ENCODE measurements around the gene TMCC1. TPM values are rescaled to one million over a fixed set of nuclear protein-coding genes. Genes with fewer than 3 reads are reported as not detected.

TMCC1 gene
- total RNA-seq, 1 donor from 2014 or later = 11.5 TPM

GRCh38 chr3:129937717-129938116 lies 44.2 kb upstream of the TMCC1 start:
- no peak for DNase-seq (ENCODE audit: low spot score in 2 of 2)
- no peaks in the 10 kb centered on the region for H3K27me3 ChIP-seq
- intact Hi-C loops (cut with DNase I) = no loop called here
- no peak for TF ChIP-seq CTCF (IDR thresholded peaks at IDR 0.05)
- H3K9me3 ChIP-seq = no peaks in the 10 kb centered on the region
- no peak overlapping the region for H3K27ac ChIP-seq
- no peaks in the 10 kb centered on the region for H3K4me1 ChIP-seq
- H3K4me3 ChIP-seq = no peak overlapping the region
- H3K36me3 ChIP-seq = no peaks in the 10 kb centered on the region

- intact Hi-C loops (cut with DNase I) = no loop called here
- H3K36me3 ChIP-seq = no peaks in the 10 kb centered on the region
- no peaks in the 10 kb centered on the region for H3K27me3 ChIP-seq
- no peaks in the 10 kb centered on the region for H3K9me3 ChIP-seq
- no peaks in the 10 kb centered on the region for H3K4me1 ChIP-seq
- peak overlapping the region; percentile 31 to 48 for H3K4me3 ChIP-seq
- peak in 1 of 2 donors; percentile 71 for DNase-seq (ENCODE audit: low spot score in 2 of 2)
- no peak overlapping the region for H3K27ac ChIP-seq
- TF ChIP-seq CTCF (IDR thresholded peaks at IDR 0.05) = no peak
These were observed 43.2 kb upstream of the TMCC1 start for GRCh38 chr3:129936757-129937156.

- Histone ChIP-seq H3K27ac (no peak overlapping the region), H3K4me1 (no peaks in the 10 kb centered on the region), H3K36me3 (no peaks in the 10 kb centered on the region), H3K9me3 (peaks cover 0 to 4% of the 10 kb centered on the region in 2 donors), H3K4me3 (peak overlapping the region in 1 of 2 donors; percentile 43), H3K27me3 (no peaks in the 10 kb centered on the region)
- no peak for DNase-seq (ENCODE audit: low spot score in 2 of 2)
- intact Hi-C loops (cut with DNase I) = loop anchor here (1.0 to 5.0 kb wide), 5 partner anchors 107 to 552 kb away; no protein-coding TSS in a partner anchor
- peak; percentile 81 to 91 (median 89) for TF ChIP-seq CTCF (IDR thresholded peaks at IDR 0.05)
These were observed 41.0 kb upstream of the TMCC1 start for GRCh38 chr3:129934234-129935123.

GRCh38 chr3:129933471-129933870 lies 40.0 kb upstream of the TMCC1 start:
- no peak for DNase-seq (ENCODE audit: low spot score in 2 of 2)
- no peak for TF ChIP-seq CTCF (IDR thresholded peaks at IDR 0.05)
- intact Hi-C loops (cut with DNase I) = loop anchor here (5.0 kb wide), 2 partner anchors 106 to 551 kb away; no protein-coding TSS in a partner anchor
- Histone ChIP-seq H3K9me3 (peaks cover 0 to 14% of the 10 kb centered on the region in 2 donors), H3K36me3 (no peaks in the 10 kb centered on the region), H3K4me1 (no peaks in the 10 kb centered on the region), H3K4me3 (no peak overlapping the region), H3K27me3 (no peaks in the 10 kb centered on the region), H3K27ac (no peak overlapping the region)

- H3K27me3 ChIP-seq = no peaks in the 10 kb centered on the region
- no peak overlapping the region for H3K27ac ChIP-seq
- no peak for TF ChIP-seq CTCF (IDR thresholded peaks at IDR 0.05)
- DNase-seq (ENCODE audit: low spot score in 2 of 2) = no peak
- intact Hi-C loops (cut with DNase I) = no loop called here
- no peak overlapping the region for H3K4me3 ChIP-seq
- no peaks in the 10 kb centered on the region for H3K36me3 ChIP-seq
- H3K9me3 ChIP-seq = peaks cover 0 to 16% of the 10 kb centered on the region in 2 donors
- no peaks in the 10 kb centered on the region for H3K4me1 ChIP-seq
These were observed 35.9 kb upstream of the TMCC1 start for GRCh38 chr3:129929383-129929782.
